Activated T-cell treated with anti-CD3 and anti-CD28 coated beads for 48 hours (primary cell): ENCODE results near the gene SIAH3.
"Not testable (repeated sequence)": the region's sequence is repeated elsewhere in the genome, so short reads cannot be mapped to it uniquely, and the experiment has no call there.

ENCODE experiments used
- DNase-seq: peaks from one replicate; pipeline ENCODE4 v3.0.0-alpha.2; 2020; ENCODE audit warnings: low read depth

The SIAH3 gene

GRCh38 chr13:45851171-45851921, at the start of gene SIAH3:
SIAH3 (minus strand) TSS chr13:45851753; CDS start chr13:45851629, 124 bp downstream.
- peak; percentile 11 for DNase-seq

GRCh38 chr13:45899406-45899805, 47.9 kb upstream of the SIAH3 start:
- DNase-seq, result no peak

- DNase-seq, result no peak
These were observed 46.0 kb upstream of the SIAH3 start for GRCh38 chr13:45897562-45897961.

GRCh38 chr13:45896285-45896684, 44.7 kb upstream of the SIAH3 start:
- no peak for DNase-seq

GRCh38 chr13:45895881-45896280, 44.3 kb upstream of the SIAH3 start:
- DNase-seq, result no peak

- DNase-seq, result no peak
These were observed 41.0 kb upstream of the SIAH3 start for GRCh38 chr13:45892513-45892912.

- no peak for DNase-seq
These were observed 38.2 kb upstream of the SIAH3 start for GRCh38 chr13:45889590-45890243.

GRCh38 chr13:45886466-45886865, 34.9 kb upstream of the SIAH3 start:
- DNase-seq, result no peak

- no peak for DNase-seq
These were observed 33.6 kb upstream of the SIAH3 start for GRCh38 chr13:45885194-45885593.

- DNase-seq, result no peak
These were observed 31.1 kb upstream of the SIAH3 start for GRCh38 chr13:45882626-45883025.

- no peak for DNase-seq
These were observed 29.8 kb upstream of the SIAH3 start for GRCh38 chr13:45881353-45881752.

- no peak for DNase-seq
These were observed 28.7 kb upstream of the SIAH3 start for GRCh38 chr13:45880242-45880641.

GRCh38 chr13:45879666-45880065, 28.1 kb upstream of the SIAH3 start:
- no peak for DNase-seq

GRCh38 chr13:45878966-45879365, 27.4 kb upstream of the SIAH3 start:
- no peak for DNase-seq

GRCh38 chr13:45876781-45877180, 25.2 kb upstream of the SIAH3 start:
- DNase-seq, result no peak

- DNase-seq, result no peak
These were observed 24.4 kb upstream of the SIAH3 start for GRCh38 chr13:45875951-45876350.

GRCh38 chr13:45873491-45874325, 22.2 kb upstream of the SIAH3 start:
- DNase-seq, result no peak

GRCh38 chr13:45872566-45872965, 21.0 kb upstream of the SIAH3 start:
- no peak for DNase-seq

GRCh38 chr13:45871201-45871600, 19.6 kb upstream of the SIAH3 start:
- not testable (repeated sequence) for DNase-seq

GRCh38 chr13:45870232-45870631, 18.7 kb upstream of the SIAH3 start:
- DNase-seq, result no peak

- no peak for DNase-seq
These were observed 13.9 kb upstream of the SIAH3 start for GRCh38 chr13:45865414-45865813.

- no peak for DNase-seq
These were observed 12.4 kb upstream of the SIAH3 start for GRCh38 chr13:45863709-45864590.
